AG08396 (cell line): Measurements from ENCODE around the gene C1QA.
"Not testable (repeated sequence)": the region's sequence is repeated elsewhere in the genome, so short reads cannot be mapped to it uniquely, and the experiment has no call there.

Source experiments
- DNase-seq: peaks from one replicate; pipeline ENCODE4 v3.0.0; 2012; ENCODE audit warnings: low spot score, mixed read lengths

The C1QA gene

DNA sequence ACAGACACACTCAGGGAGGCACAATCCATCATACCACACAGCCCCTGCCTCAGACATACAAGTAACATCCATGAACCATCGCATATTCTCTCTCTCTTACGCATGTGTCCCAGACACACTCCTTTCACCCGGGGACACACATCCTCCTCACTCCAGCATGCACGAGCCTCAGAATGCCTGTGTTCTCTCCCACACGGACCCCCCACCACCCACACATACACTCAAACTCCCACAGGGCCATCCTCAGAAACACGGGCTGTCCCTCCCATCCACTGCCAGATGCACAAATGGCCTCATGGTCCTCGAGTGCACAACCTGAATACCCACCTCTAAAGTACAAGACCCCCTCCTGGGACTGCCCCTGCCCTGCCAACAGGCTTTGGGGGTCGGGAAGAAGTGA lies 4.8 kb downstream of the C1QA start:
- DNase-seq, result no peak

DNA sequence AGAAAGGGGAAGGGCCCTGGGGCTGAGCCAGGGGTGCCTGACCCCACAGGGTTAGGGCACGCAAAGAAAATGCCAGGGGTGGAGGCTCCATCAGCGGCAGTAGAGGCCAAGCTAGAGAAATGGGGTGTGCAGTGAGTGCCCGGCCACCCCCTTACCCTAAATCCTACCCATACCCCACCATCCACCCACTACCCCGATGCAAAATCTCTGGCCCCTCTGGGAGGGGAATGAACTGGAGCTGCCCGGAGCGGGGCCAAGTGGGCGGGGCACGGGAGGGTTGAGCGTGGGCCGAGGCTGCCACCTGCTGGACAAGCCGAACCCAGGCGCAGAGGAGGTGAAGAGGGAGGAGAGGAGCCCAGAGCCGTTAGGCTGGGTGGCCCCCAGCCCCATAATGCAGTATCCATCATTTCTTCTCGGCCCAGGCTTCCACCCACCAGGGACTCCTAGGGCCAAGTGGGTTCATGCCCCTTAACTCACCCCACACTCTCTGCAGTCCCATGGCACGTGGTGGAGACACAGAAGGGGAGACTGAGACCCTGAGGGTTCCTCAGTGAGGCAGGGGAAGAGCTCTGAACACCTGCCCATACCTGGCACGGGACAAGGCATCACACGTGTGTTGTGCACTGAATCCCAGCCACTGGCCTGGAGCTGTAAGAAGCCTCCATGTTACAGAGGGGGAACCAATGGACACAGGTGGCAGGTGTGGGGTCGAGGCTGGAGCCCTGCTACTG lies 5.6 kb downstream of the C1QA start:
- peak; percentile 84 for DNase-seq

- DNase-seq, result no peak
Measured at GRCh38 chr1:22643381-22643780, 7.0 kb downstream of the C1QA start, which contains the start of gene C1QC. Gene C1QC (plus strand): TSS chr1:22643633. CDS start chr1:22644024, 391 bp downstream.

DNA sequence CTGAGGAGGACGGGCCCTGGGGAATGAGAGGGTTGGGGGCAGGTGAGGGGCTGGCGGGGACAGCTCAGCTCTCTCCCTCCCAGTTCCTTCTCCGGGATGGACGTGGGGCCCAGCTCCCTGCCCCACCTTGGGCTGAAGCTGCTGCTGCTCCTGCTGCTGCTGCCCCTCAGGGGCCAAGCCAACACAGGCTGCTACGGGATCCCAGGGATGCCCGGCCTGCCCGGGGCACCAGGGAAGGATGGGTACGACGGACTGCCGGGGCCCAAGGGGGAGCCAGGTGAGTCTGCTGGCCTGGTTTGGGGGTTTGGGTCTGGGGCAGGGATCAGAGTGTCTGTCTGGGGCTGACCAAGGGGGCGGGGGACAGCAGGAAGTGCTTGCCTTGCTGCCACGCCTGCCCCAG lies 7.5 kb downstream of the C1QA start:
- DNase-seq, result no peak

- no peak for DNase-seq
Measured at GRCh38 chr1:22645931-22646330, 9.5 kb downstream of the C1QA start.

DNA sequence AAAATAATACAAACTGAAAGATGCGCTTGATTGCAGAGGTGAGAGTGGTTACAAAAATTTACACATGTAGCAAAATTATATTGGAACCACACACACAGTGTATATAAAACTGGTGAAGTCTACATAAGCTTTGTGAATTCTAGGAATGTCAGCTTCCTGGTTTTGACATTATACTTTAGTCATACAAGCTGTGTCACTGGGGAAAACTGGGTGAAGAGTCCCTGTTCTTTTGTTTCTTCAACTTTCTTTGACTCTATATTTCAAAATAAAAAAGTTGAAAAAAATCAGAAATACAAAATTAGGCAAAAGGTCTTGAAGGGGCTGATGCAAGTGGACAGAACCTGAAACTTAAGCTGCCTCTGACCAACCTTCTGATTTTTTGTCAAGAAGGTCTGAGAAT lies 10.0 kb downstream of the C1QA start:
- no peak for DNase-seq

- DNase-seq, result no peak
Measured at GRCh38 chr1:22650089-22650693, 13.8 kb downstream of the C1QA start.

DNA sequence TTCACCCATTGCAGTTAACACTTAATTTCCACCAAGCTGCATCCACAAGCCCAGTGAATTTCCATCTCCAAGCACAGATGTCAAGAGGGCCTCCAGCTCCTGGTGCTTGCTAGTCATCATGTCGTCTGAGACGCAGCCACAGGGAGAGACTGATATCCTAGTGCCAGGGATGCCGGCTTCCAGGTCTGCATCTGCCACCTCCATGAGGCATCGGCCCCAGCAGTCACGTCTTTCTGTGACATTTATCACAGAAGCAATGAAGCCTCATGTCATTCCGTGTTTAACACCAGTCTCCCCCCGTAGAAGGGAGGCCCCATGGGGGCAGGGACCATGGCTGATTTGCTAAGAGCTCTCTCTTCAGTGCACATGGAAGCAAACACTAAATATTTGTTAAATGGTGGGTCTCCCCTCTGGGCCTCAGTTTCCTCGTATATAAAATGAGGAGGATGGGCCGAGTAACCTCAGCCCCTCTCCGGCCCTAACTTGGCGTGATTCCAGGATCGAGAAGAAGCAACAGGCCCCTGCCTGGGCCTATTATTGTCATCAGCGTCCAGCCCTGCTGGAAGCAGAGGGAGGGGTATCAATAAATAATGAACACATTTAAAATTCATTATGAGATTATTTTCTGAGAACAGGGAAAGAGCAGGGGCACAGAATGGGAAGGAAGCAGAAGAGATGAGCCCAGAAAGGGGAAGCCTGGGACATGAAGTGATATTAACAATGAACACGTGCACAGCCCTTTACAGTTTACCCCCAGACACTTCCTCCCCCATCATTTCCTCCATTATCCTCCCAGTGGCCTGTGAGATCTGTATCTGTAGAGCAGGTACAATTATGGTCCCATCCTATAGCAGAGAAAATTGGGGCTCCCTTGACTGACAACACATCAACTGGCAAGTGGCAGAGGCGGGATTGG lies 15.8 kb downstream of the C1QA start:
- no peak for DNase-seq

GRCh38 chr1:22652881-22653316 lies 16.5 kb downstream of the C1QA start, which contains the start of gene C1QB:
Gene C1QB (plus strand): TSS chr1:22653236. CDS start chr1:22659463, 6,227 bp downstream.
- DNase-seq, result no peak

GRCh38 chr1:22654692-22655091 lies 18.3 kb downstream of the C1QA start:
- no peak for DNase-seq

GRCh38 chr1:22658385-22659163 lies 22.1 kb downstream of the C1QA start:
- DNase-seq, result no peak

- no peak for DNase-seq
Measured at GRCh38 chr1:22660716-22661241, 24.4 kb downstream of the C1QA start.

DNA sequence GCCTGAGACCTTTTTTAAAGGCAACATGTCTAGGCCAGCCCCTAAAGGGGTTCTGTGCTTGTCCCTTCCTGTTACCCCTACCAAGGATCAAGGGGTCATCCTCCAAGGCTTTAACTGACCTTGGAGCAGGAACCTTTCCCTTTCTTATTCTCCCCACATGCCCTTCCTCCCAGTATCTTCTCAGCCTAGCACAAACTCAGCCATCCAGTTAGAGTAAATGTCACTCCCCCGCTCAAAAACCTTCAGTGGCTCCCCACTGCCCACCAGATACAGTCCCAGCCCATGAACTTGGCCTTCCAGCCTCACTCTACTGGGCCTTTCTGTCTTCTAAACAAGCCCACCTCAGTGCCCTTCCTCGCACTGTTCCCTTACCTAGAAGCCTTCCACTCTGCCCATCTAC lies 25.5 kb downstream of the C1QA start:
- no peak for DNase-seq

DNA sequence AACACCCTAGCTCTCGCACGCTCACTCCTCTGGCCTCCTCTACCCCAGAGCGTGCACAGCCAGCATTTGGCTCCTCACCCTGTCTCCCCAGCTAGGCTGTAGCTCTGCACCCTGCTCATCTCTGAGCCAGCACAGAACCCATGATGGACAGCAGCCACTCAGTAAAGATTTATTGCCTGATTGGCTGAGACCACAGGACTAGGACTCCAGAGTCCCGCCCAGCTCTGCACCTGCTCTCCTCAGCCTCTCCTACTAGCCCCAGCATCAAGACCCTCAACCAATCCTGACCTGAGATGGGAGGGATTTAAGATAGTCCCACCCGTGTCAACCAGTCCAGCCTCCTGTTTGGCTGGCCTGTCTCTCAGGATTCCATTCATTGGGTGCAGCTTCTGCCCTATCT lies 25.9 kb downstream of the C1QA start:
- no peak for DNase-seq

- DNase-seq, result no peak
Measured at GRCh38 chr1:22662986-22663408, 26.6 kb downstream of the C1QA start.

- peak; percentile 58 for DNase-seq
Measured at GRCh38 chr1:22665752-22666151, 29.3 kb downstream of the C1QA start.

DNA sequence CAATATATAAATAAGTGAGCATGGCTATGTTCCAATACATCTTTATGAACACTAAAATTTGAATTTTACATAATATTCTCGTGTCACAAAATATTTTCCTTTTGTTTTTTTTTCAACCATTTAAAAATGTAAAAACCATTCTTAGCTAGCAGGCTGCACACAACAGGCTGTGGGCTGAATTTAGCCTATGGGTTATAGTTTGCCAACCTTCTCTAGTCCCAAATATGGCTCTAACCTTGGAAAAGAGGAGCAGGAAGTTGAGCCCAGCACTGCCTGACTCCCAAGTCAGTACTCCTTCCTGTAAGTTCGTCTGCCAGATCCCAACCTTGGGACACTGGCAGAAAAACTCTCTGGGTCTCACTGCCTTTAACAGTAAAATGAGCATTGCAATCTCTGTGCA lies 30.0 kb downstream of the C1QA start:
- DNase-seq, result no peak

DNA sequence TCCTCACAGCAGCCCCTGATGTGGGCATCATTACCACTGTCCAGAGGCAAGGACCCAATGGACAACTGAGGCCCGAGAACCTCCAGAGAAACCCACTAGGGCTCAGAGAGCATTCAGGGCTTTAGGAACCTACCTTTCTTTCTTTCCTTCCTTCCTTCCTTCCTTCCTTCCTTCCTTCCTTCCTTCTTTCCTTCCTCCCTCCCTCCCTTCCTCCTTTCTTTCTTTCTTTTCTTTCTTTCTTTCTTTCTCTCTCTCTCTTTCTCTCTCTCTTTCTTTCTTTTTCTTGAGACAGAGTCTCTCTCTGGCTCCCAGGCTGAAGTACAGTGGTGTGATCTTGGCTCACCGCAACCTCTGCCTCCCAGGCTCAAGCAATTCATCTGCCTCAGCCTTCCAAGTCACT lies 32.4 kb downstream of the C1QA start:
- DNase-seq, result not testable (repeated sequence)

DNA sequence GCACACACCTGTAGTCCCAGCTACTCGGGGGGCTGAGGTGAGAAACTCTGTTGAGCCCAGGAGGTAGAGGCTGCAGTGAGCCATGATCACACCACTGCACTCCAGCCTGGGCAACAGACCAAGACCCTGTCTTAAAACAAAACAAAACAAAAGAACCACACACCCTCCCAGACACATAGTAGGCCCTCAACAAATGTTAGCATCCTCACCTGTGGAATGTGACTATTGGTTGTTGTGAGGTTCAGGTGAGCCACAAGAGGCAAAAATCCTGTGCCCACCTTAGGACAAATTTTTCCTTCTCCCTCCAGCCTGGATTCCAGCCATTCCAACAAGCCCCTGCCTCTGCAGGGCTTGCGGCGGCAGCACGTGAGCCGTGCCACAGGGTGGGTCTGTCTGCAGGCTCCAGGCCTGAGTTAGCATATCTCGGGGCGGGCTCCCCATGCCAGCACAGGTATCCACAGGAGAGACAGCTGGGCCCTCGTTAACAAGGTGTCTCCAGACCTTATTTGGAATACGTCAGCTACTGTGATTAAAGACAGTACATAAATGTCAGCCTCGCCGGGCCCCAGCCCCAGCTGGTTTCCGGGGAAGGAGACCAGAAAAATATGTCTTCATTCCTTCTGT lies 34.0 kb downstream of the C1QA start:
- no peak for DNase-seq

GRCh38 chr1:22671999-22672398 lies 35.6 kb downstream of the C1QA start:
- no peak for DNase-seq
